GM21390 (cell line): Measurements from ENCODE around the gene ZMYM1.
"Not testable (repeated sequence)": the region's sequence is repeated elsewhere in the genome, so short reads cannot be mapped to it uniquely, and the experiment has no call there.

Source experiments
- ATAC-seq: cut with Tn5 transposase; IDR thresholded peaks from one replicate; pipeline ENCODE4 v1.9.1; 2021; ENCODE audit not compliant: unreplicated experiment

Gene ZMYM1

DNA sequence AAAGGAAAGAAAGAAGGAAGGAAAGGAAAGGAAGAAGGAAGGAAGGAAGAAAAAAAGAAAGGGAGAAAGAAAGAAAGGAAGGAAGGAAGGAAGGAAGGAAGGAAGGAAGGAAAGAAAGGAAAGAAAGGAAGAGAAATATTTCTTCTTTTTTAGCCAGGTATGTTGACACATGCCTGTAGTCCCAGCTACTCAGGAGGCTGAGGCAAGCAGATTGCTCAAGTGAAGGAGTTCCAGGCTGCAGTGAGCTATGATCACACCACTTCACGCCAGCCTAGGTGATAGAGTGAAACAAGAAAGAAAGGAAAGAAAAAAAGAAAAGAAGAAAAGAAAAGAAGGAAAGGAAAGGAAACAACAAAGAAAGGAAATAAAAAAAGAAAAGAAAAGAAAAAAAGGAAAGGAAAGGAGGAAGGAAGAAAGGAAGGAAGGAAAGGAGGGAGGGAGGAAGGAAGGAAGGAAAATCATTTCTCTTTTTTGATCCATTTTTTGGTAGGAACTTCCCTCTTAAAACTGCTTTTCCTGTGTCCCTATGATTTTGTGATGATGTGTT is 5.8 kb upstream of the ZMYM1 start:
- ATAC-seq: no peak

DNA sequence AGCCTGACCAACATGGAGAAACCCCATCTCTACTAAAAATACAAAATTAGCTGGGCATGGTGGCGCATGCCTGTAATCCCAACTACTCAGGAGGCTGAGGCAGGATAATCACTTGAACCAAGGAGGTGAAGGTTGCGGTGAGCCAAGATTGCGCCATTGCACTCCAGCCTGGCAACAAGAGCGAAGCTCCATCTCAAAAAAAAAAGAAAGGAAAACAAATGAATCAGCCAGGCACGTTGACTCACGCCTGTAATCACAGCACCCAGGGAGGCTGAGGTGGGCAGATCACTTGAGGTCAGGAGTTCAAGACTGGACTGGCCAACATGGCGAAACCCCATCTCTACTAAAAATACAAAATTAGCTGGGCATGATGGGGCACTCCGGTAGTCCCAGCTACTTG is 2.8 kb upstream of the ZMYM1 start:
- ATAC-seq: not testable (repeated sequence)

DNA sequence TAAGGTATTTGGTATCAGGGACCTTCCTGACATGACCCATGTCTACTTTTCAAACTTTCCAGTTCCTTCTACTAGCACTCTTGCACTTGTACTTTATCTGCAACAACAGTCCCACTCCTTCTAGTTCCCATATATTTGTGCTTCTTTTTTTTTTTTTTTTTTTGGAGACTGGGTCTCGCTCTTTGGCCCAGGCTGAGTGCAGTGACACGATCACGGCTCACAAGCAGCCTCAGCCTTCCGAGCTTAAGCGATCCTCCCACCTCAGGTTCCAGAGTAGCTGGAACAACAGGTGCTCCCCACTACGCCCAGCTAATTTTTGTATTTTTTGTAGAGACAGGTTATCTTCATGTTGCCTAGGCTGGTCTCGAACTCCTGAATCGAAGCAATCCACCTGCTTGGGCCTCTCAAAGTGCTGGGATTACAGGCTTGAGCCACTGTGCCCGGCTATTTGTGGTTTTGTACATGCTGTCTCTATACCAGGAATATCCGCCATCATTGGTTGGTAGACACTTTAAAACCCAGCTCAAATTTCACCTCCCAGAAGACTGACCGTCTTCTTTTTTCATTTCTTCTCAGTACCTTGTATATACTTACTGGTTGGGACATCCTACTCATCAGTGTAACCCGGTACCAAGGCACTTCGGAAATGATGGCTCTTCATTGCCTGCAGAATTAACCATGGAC is 1.1 kb downstream of the ZMYM1 start:
- no peak for ATAC-seq

DNA sequence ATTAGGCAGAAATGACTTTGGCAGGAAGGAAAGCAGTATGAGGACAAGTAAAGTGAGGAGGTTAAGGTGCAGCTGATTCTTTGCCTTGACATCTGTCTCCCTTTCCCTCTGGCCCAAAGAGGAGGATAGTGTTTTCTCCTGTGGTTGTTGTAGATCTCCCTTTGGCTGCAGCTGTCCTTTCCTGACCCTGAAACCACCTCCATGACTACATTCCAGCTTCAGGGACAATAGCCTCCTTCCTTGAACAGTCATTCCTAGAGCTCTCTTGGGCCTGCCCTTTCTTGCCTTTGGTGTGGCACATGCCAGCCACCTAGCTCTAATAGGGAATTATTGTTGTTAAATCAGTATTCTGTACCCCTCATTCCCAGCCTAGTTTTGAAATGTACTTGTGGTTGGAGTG is 6.2 kb downstream of the ZMYM1 start:
- ATAC-seq: no peak

DNA sequence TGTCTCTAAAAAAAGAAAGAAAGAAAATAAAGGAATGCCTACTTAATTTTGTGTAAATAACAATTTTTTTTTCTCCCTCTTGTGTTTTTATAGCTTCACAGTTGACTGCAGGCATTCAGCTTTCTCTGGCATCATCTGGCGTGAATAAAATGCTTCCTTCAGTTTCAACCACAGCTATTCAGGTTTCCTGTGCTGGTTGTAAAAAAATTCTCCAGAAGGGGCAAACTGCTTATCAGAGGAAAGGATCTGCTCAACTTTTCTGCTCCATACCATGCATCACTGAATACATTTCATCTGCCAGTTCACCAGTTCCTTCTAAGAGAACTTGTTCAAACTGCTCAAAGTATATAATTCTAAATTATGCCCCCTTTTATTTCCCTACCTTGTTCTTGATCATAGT is 18.0 kb downstream of the ZMYM1 start:
- no peak for ATAC-seq

DNA sequence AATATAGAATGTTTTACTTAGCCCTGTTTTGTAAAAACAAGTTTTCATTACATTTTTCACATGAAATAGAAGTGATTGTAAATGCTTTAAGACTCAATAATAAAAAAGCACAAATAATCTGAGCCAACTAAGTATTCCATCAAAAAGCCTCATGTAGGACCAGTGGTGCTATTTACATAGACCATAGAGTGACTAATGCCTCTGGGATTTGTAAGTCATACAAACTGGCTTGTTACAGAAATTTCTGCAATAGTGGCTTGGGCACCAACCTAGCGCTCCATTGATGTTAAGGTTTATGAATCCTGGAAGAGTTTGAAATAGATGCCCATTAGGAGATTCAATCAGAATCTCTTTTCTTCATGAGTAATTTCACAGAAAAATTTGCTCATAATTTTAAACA is 31.9 kb downstream of the ZMYM1 start:
- ATAC-seq: no peak

DNA sequence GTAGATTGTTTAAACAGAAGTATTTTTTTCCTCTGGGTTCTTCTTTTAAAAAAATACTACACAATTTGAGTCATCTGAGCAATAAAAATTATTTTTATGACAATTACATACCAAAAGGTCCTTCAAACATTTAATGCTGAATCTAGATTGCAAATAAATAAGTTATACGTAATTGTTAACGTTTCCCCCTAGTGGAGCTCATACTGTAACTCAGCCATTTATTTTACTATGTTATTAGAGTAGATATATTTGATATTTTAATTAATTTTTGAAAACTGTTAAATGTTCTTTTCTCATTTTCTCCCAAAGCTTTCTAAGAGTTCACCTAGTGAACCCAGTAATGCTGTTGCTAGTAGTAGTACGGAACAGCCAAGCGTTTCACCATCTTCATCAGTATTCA is 33.5 kb downstream of the ZMYM1 start:
- no peak for ATAC-seq

DNA sequence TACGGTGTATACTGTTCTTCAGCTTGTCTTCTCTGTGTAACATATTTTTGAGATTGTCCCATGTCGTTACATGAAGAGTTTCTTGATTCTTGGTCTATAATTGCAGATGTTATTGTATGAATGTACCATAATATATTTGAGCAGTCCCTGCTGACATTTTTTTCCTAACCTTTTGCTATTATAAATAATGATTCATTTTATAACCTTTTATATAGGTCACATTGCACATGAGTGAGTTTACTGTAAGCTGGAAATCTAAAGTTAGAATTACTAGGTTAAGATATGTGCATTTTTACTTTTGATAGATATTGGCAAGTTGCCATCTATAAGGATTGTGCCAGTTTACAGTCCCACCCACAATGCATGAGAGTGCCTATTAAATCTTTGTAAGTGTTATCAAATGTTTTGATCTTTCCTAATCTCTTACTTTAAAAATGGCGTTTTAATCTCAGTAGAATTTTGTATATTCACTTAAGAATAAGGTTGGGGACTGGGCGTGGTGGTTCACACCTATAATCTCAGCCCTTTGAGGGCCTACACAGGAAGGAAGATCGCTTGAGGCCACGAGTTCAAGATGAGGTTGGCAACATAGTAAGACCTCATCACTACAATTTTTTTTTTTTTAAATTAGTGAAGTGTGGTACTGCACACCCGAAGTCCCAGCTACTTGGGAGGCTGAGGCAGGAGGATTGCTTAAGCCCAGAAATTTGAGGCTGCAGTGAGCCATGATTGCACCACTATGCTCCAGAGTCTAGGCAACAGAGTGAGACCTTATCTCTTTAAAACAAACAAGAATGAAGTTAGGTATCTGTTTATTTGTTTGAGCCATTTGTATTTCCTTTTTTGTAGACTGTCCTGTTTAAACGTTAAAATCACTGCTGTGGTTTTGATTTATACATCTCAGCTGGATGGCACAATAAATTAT is 36.5 kb downstream of the ZMYM1 start:
- ATAC-seq: no peak

DNA sequence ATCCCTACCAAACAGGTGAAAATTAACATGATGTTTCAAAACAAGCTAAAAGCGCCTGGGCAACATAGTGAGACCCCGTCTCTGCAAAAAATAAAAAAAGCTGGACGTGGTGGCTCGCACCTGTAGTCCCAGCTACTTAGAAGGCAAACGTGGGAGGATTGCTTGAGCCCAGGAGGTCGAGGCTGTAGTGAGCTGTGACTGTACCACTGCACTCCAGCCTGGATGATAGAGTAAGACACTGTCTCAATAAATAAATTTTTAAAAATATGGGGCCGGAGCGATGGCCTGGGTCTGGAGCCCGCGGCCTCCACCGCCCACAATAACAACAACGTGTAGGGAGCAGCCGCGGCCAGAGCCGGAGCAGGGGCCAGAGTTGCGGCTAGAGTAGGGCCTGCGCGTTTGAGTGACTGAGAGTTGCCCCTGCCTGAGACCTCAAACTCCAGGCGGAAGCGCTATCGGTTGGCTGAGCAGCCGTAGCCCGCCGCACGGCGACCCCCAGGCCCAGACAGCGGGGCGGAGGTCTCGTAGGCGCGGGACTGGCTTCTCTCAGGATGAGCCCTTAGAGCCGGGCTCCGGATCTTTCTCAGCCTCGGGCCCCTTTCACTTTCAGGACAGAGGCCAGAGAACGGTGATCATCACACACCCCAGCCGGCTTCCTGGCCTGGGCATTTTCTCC is 41.4 kb downstream of the ZMYM1 start:
- no peak for ATAC-seq

DNA sequence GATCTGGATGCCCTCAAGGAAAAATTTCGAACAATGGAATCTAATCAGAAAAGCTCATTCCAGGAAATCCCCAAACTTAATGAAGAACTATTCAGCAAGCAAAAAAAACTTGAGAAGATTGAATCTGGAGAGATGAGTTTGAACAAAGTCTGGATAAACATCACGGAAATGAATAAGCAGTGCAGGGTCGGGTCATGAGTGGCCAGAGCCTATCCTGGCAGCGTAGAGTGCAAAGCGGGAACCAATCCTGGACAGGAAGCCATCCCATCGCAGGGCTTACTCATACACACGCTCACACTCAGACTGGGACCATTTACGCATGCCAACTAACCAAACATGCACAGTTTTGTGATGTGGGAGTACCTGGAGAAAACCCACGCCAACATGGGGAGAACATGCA is 43.1 kb downstream of the ZMYM1 start:
- no peak for ATAC-seq

DNA sequence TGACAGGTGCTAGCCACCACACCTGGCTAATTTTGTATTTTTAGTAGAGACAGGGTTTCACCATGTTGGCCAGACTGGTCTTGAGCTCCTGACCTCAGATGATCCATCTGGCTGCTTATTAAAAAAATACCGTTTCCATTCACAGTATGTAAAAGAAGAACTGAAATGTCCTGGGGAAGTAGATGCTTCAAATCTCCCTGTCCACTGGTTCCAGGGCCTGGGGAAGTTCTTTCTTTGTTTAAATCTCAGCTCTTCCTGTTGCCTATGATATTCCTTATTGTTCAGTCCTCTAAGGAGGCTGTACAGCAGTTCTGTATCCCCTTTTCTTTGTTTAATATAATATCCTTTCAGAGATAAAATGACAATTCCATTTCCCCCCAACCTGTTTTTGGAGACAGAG is 47.4 kb downstream of the ZMYM1 start:
- no peak for ATAC-seq

DNA sequence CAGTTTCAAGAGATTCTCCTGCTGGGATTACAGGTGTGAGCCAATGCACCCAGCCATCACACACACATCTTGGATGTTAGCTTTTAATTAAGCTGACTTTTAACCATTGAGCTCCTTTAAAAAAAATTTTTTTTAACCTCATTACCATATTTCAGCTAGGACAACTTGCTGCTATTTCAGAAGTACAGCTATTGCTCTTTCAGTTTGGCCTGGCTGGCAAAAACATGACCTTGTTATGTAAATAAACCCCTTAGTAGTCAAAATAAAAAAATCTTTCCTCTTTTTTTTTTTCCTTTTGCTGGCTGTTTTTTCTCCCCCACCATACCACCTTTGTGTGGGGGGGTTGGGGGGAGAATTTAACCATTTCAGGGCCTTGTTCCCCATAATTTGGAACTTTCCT is 49.9 kb downstream of the ZMYM1 start:
- ATAC-seq: no peak

DNA sequence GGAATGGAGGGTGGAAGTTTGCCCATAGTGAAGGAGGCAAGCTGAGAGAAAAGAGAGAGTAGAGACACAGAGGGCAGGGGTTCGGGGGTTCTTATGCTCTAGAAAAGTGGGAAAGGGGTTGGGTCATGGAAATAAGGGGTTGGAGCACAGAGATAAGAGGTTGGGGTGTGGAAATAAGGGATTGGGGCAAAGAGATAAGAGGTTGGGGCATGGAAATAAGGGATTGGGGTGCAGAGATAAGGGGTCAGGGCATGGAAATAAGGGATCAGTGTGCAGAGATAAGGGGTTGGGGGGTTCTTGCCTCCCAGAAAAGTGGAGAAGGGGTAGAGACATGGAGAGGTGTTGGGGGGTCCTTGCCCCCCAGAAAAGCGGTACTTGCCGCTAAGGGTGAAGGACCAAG is 57.6 kb downstream of the ZMYM1 start:
- no peak for ATAC-seq

DNA sequence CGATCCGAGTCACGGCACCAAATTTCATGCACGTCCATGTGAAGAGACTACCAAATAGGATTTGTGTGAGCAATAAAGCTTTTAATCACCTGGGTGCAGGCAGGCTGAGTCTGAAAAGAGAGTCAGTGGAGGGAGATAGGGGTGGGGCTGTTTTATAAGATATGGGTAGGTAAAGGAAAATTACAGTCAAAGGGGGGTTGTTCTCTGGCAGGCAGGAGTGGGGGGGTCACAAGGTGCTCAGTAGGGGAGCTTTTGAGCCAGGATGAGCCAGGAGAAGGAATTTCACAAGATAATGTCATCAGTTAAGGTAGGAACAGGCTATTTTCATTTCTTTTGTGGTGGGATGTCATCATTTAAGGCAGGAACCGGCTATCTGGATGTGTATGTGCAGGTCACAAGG is 58.4 kb downstream of the ZMYM1 start:
- ATAC-seq: not testable (repeated sequence)

DNA sequence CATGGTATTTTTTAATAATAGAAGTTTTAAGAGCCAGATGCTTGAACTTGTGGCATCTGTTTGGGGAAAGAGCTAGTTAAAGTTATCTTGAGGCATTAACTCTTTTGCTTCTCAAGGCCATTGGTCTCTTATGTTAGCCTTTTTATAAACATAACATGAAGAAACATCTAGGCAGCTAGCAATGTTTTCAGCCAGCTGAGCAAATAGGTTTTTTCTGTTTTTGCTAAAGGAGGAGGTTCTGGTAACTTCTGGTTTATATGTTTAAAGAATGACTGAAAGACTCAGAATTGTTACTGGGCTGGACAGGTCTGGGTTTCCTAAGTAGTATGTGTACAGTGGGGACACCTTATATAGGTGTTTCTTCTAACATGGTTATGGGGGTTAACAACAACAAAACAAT is 63.1 kb downstream of the ZMYM1 start:
- not testable (repeated sequence) for ATAC-seq

DNA sequence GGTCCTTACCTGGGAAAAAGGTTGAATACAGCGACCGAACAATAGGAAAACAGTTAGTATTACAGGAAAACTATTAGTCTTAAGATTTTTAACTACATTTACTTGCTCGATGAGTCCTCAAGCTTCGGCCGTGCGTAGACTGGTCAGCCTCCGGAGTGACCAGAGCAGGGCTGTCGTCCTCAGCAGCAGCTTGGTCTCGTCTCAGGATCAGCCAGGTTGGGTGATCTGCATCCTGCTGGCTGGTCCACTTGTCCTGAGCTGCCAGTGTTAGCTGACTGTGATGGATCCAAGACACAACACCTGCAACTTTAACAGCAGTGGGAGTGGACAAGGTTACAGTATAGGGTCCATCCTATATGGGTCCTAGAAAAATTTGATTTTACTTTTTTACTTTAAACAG is 63.5 kb downstream of the ZMYM1 start:
- ATAC-seq: not testable (repeated sequence)

DNA sequence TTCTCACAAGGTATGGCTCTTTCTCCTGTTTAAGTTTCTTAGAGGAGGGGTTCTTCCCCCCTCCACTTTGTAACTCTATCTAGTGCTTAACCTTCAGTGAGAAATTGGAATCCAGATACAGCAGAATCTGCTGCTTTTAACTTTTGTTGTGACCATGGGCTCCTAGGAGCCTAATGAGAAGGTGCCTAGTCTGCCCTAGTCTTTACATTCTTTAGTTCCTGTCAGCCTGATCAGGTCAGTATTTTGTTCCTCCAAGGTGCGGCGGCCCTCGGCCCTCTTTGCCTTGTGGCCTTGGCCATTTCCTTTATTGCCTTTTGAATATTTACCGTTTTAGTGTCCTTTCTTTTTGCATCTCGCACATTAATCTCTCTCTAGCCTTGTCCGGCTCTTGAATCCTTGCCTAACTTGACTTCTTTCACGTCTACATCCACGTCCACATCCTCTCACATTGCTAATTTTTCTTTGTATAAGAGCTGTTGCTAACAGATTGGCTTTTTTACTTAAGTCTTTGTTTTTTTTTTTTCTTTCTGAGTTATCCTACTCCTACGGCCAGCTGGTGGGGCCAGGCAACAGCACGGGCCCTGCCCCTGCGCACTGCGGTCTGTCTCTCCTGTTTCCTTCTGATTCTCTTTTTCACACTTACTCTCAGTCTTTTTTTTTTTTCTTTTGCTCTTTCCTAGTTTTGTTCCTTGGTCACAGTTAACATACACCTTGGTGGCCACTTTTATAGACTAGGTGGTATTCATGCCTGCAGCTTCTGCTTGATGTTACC is 64.7 kb downstream of the ZMYM1 start:
- ATAC-seq: no peak

DNA sequence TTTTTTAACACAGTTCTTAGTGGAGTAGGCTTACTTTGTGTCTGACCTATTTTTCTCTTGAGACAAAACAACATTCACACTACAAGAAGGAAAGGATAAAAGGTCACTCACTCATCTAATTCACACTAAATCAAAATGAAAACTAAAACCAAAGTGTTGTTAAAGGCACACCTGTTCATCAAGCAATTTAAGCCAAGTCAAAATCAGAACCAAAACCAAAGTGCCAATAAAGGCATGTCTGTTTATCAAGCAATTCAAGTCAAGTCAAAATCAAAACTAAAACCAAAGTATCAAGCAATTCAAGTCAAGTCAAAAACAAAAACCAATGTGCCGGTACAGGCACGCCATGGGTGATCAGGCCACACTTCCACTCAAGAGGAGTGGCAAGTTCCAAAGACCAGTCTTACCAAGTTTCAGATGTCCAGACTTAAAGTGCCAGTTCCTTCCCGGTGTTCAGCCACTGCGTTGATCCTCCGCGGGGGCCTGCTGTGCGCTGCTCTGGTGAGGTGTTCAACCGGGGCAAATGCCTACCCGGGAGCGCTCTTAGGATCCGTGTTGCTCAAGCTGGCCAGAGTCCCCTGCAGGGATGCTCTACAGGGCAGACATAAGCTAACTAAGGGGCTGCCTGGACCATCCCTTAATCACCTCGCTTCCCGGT is 66.8 kb downstream of the ZMYM1 start:
- not testable (repeated sequence) for ATAC-seq

DNA sequence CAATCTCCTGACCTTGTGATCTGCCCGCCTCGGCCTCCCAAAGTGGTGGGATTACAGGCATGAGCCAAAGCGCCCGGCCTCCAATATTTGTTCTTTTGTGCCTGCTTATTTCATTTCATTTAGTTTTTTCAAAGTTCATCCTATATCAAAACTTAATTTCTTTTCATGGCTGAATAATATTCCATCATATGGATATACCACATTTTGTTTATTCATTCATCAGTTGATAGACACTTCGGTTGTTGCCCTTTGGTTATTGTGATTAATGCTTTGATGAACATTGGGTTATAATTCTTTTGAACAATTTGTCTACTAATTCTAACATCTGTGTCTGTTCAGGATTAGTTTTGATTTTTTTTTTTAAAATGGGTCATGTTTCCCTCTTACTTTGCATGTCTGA is 72.0 kb downstream of the ZMYM1 start:
- ATAC-seq: no peak

DNA sequence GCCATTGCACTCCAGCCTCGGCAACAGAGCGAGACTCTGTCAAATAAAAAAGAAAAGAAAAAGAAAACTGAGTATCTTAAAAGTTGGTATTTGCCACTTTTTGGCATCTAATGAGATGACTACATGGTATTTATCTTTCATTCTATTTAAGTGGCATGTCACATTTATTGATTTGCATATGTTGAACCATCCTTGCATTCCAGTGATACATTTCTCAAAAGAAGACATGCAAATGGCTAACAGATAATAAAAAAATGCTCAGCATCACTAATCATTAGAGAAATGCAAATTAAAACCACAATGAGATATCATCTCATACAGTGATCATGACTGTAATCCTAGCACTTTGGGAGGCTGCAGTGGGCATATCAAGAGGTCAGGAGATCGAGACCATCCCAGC is 85.7 kb downstream of the ZMYM1 start:
- no peak for ATAC-seq
